Measurements from ENCODE around the gene SLC25A48. TPM values are rescaled to one million over a fixed set of nuclear protein-coding genes. Genes with fewer than 3 reads are reported as not detected.

The SLC25A48 gene
- total and polyA plus RNA-seq, 2 of the 4 experiments (the other 2 are of a cell fraction): not detected

DNA sequence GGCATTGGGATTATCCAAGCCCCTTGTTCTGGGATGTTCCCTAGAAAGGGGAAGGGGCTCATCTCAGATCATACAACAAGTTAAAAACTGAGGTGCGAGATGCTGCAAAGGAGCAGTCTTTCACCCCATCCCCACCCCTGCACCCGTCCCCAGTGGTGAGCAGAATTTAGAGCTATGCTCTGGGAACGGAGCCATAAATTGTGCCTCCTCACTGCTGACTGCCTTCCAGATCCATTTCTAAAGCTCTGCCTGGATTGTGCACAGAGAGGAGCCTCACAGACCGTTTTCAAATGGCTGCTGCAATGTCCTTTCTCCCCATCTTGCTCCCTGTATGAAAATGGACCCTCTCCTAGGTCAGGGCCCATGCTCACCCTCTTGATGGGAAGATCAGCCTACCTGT, 8.3 kb downstream of the SLC25A48 start:
- intact Hi-C loops (cut with micrococcal nuclease) (no loop called here), in situ Hi-C loops (cut with MboI; ENCODE audit: low sequenced_read_pairs) (no loop called here), dilution Hi-C loops (cut with HindIII; ENCODE audit: low sequenced_read_pairs, unreplicated experiment) (no loop called here)
- Histone ChIP-seq H3K27ac (ENCODE audit: insufficient read depth, low read length) (no peak overlapping the region), H3K4me2 (ENCODE audit: low read depth, low read length) (no peak overlapping the region), H4K91ac (ENCODE audit: insufficient read depth, low read depth, low read length) (no peak overlapping the region), H3K56ac (ENCODE audit: extremely low read depth, insufficient read depth, low read length) (no peak overlapping the region), H3K4me1 (ENCODE audit: control insufficient read depth, insufficient read depth, low read length) (no peaks in the 10 kb centered on the region), H3K4me3 (ENCODE audit: insufficient read depth, low read depth, low read length) (no peak overlapping the region), H3K9me1 (ENCODE audit: insufficient read depth, low read length) (no peaks in the 10 kb centered on the region), H2BK5ac (ENCODE audit: low read depth, low read length, poor library complexity, severe bottlenecking) (no peak overlapping the region), H2AK9ac (replicated peaks; ENCODE audit: low read depth, low read length, poor library complexity) (no peak overlapping the region), H3K36me3 (ENCODE audit: control insufficient read depth, insufficient read depth, low read length) (no peaks in the 10 kb centered on the region), H4K20me1 (ENCODE audit: insufficient read depth, low read length) (no peaks in the 10 kb centered on the region), H4K5ac (ENCODE audit: low read depth, low read length) (no peak overlapping the region), H3K79me1 (ENCODE audit: low read depth in 1 of 2, low read length in 2 of 2) (no peaks in the 10 kb centered on the region), H2AK5ac (ENCODE audit: low read depth, low read length) (no peak overlapping the region), H2BK20ac (ENCODE audit: low read depth, low read length) (no peak overlapping the region), H2BK15ac (ENCODE audit: low read depth, low read length) (no peak overlapping the region), H3K23ac (ENCODE audit: low read depth, low read length) (no peak overlapping the region), H2AFZ (replicated peaks; ENCODE audit: low read length, poor library complexity) (no peak overlapping the region), H3K18ac (ENCODE audit: low read depth, low read length) (no peak overlapping the region), H3K4ac (ENCODE audit: low read depth, low read length) (no peak overlapping the region), H3K14ac (replicated peaks; ENCODE audit: low read depth, low read length) (no peak overlapping the region), H4K8ac (ENCODE audit: low read depth in 2 of 2, low read length in 2 of 2) (no peak overlapping the region), H2BK120ac (ENCODE audit: low read depth, low read length) (no peak overlapping the region), H3K27me3 (ENCODE audit: control insufficient read depth, insufficient read depth, low read length) (no peaks in the 10 kb centered on the region; the same call in 1 of the 2 replicates), H3K9me3 (ENCODE audit: control insufficient read depth, insufficient read depth, low read length) (no peaks in the 10 kb centered on the region), H3K9ac (ENCODE audit: low read depth, low read length) (no peak overlapping the region)
- no CpG with 5 or more reads among the region's 4 CpGs for WGBS, 2 experiments (ENCODE audit: extremely low coverage in 2 of 2, insufficient read length in 1 of 2)
- no peak for ATAC-seq (ENCODE audit: low read depth)
- no peak for DNase-seq
- no TSS peak for BruUV-seq (replicated peaks)
- CTCF ChIA-PET: no interaction called here
- POLR2A ChIA-PET (ENCODE audit: unreplicated experiment): no interaction called here
- TF ChIP-seq USF2 (IDR thresholded peaks at IDR 0.05; ENCODE audit: low read depth, low read length): no peak
- TF ChIP-seq, protein P1, sequence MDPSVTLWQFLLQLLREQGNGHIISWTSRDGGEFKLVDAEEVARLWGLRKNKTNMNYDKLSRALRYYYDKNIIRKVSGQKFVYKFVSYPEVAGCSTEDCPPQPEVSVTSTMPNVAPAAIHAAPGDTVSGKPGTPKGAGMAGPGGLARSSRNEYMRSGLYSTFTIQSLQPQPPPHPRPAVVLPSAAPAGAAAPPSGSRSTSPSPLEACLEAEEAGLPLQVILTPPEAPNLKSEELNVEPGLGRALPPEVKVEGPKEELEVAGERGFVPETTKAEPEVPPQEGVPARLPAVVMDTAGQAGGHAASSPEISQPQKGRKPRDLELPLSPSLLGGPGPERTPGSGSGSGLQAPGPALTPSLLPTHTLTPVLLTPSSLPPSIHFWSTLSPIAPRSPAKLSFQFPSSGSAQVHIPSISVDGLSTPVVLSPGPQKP (IDR thresholded peaks at IDR 0.05; ENCODE audit: borderline replicate concordance, low read depth, low read length): no peak
- no peak for TF ChIP-seq BHLHE40 (IDR thresholded peaks at IDR 0.05; ENCODE audit: low read depth, low read length)
- TF ChIP-seq MAZ (IDR thresholded peaks at IDR 0.05; ENCODE audit: borderline replicate concordance, low read depth, low read length): no peak
